CD4-positive, alpha-beta memory T cell (primary cell): ENCODE measurements around the gene ARFGAP1. TPM values are rescaled to one million over a fixed set of nuclear protein-coding genes. Genes with fewer than 3 reads are reported as not detected.
A peak's percentile ranks its signal among the peaks of the same experiment; 100 is the strongest.
"Not testable (repeated sequence)": the region's sequence is repeated elsewhere in the genome, so short reads cannot be mapped to it uniquely, and the experiment has no call there.

Source experiments
- CTCF ChIA-PET: fragments of 350-600 bp; sonication (Branson Sonifier 250); formaldehyde crosslinking; loops from one replicate; lab custom pipeline; 2021; ENCODE audit warnings: inconsistent platforms; ENCODE audit not compliant: partially characterized antibody; lab: Charles Lee
- POLR2A ChIA-PET: fragments of 350-600 bp; sonication (Branson Sonifier 250); formaldehyde crosslinking; loops from one replicate; lab custom pipeline; 2021; ENCODE audit not compliant: partially characterized antibody; lab: Charles Lee
- DNase-seq, 5 donors: peaks; one replicate each; pipeline versions ENCODE4 v3.0.0 to v3.0.0-alpha.2; 2020 to 2022; ENCODE audit warnings: mixed read lengths in 1 of 5
- H3K27ac ChIP-seq: one replicate; pipeline ENCODE4 v1.7.0; 2013; ENCODE audit warnings: low read depth, low read length
- H3K27me3 ChIP-seq: 2 replicates; pipeline ENCODE4 v1.7.0; 2013; ENCODE audit warnings: mild to moderate bottlenecking, low read length, moderate library complexity; ENCODE audit not compliant: insufficient read depth
- H3K36me3 ChIP-seq: 2 replicates; pipeline ENCODE4 v1.7.0; 2013; ENCODE audit warnings: mild to moderate bottlenecking, low read length, moderate library complexity; ENCODE audit not compliant: insufficient read depth
- H3K4me1 ChIP-seq: 2 replicates; pipeline ENCODE4 v1.7.0; 2013; ENCODE audit warnings: mild to moderate bottlenecking, low read length, moderate library complexity; ENCODE audit not compliant: insufficient read depth
- H3K4me3 ChIP-seq, 2 donors: one replicate each; pipeline ENCODE4 v1.7.0; 2013; ENCODE audit warnings: low read length in 2 of 2, mild to moderate bottlenecking in 1 of 2
- H3K9me3 ChIP-seq, 2 donors: one replicate each; pipeline ENCODE4 v1.7.0; 2013; ENCODE audit warnings: low read length in 2 of 2, control low read depth in 1 of 2; ENCODE audit not compliant: control insufficient read depth in 1 of 2
- H3K27ac Mint-ChIP-seq, 7 donors: one replicate each; pipeline ENCODE4 v1.8.0; 2020 to 2021; ENCODE audit warnings: mixed read lengths in 7 of 7, mild to moderate bottlenecking in 6 of 7, inconsistent platforms in 3 of 7, moderate library complexity in 3 of 7
- H3K27me3 Mint-ChIP-seq, 2 donors: one replicate each; pipeline ENCODE4 v1.8.0; 2020 to 2021; ENCODE audit warnings: mixed read lengths in 2 of 2
- H3K36me3 Mint-ChIP-seq, 2 donors: one replicate each; pipeline ENCODE4 v1.8.0; 2020 to 2021; ENCODE audit warnings: mixed read lengths in 2 of 2, inconsistent platforms in 1 of 2, mild to moderate bottlenecking in 1 of 2
- H3K4me1 Mint-ChIP-seq, 4 donors: one replicate each; pipeline ENCODE4 v1.8.0; 2020 to 2021; ENCODE audit warnings: mixed read lengths in 4 of 4, mild to moderate bottlenecking in 1 of 4
- H3K4me3 Mint-ChIP-seq, 8 donors: one replicate each; pipeline ENCODE4 v1.8.0; 2020 to 2021; ENCODE audit warnings: mixed read lengths in 8 of 8, mild to moderate bottlenecking in 7 of 8, moderate library complexity in 6 of 8, inconsistent platforms in 3 of 8
- H3K9me3 Mint-ChIP-seq, 8 donors: one replicate each; pipeline ENCODE4 v1.8.0; 2020 to 2021; ENCODE audit warnings: mixed read lengths in 8 of 8, mild to moderate bottlenecking in 5 of 8, inconsistent platforms in 3 of 8, moderate library complexity in 1 of 8
- intact Hi-C: fragments of 100-400 bp; cut with micrococcal nuclease; formaldehyde crosslinking; loops from one replicate; pipeline ENCODE4 v1.15.1; 2023
- polyA plus RNA-seq, 2 donors: library from polyadenylated mRNA; unstranded; fragments of 300-500 nt; fragmentation: Illumina TruSeq; gene quantifications; one replicate each; pipeline ENCODE4 v1.2.3, GENCODE V29; 2021
- total RNA-seq, 2 experiments: library from RNA; stranded (reverse); gene quantifications; one replicate each; pipeline ENCODE4 v1.2.3, GENCODE V29; 2021

ARFGAP1 gene
- total and polyA plus RNA-seq, 4 experiments from 2014 or later = 11.5 to 120 (median 69.4) TPM

DNA sequence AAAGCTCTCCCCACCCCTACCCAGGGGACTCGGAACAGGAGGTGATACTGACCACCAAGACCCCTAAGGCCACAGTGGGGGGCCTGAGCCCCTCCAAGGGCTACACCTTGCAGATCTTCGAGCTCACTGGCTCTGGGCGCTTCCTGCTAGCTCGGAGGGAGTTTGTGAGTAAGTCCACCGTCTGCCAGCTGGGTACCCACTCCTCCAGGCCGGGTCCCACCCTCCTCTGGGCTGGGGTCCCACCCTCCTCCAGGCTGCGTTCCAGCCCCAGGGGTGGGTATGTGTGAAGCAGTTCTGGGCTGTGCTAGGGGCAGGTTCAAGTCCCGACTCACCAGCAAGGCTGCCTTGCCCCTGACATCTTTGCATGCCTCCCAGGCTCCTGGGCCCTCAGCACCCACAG is 32.8 kb downstream of the ARFGAP1 start:
- Histone ChIP-seq H3K27ac (no peak overlapping the region), H3K4me3 (no peak overlapping the region), H3K27me3 (no peaks in the 10 kb centered on the region), H3K4me1 (no peaks in the 10 kb centered on the region), H3K36me3 (no peaks in the 10 kb centered on the region), H3K9me3 (no peaks in the 10 kb centered on the region)
- POLR2A ChIA-PET = no interaction called here
- peak in 1 of 5 donors; percentile 16 for DNase-seq
- CTCF ChIA-PET = no interaction called here
- Mint-ChIP-seq H3K27me3 (peaks cover 8 to 16% of the 10 kb centered on the region in 2 donors), H3K4me1 (no peaks in the 10 kb centered on the region), H3K36me3 (peaks cover 0 to 4% of the 10 kb centered on the region in 2 donors), H3K4me3 (no peak overlapping the region), H3K9me3 (peaks cover 3 to 20% (median 10%) of the 10 kb centered on the region in 8 donors), H3K27ac (no peak overlapping the region)
- intact Hi-C loops = no loop called here

DNA sequence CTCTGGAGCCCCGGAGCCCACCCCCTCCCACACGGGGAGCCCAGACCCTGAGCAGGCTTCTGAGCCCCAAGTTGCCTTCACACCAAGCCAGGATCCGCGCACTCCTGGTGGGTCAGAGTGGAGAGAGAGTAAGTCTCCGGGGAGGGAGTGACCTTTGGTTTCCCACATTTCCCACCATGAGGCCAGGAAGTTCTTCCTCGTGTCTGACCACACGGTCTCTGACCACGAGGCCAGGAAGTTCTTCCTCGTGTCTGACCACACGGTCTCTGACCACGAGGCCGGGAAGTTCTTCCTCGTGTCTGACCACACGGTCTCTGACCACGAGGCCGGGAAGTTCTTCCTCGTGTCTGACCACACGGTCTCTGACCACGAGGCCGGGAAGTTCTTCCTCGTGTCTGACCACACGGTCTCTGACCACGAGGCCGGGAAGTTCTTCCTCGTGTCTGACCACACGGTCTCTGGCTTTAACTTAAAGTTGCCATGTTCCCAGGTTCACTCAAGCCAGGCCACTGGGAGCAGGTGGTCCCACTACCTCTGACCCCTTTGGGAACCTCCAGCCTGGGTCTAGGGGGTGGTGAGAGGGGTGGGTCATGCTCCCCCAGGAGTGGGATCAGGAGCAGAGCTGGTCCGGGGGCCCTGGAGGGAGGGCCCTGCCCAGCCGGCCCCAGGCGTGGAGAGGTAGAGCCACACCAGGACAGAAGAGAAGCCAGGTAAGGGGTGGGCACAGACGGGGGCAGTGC is 33.5 kb downstream of the ARFGAP1 start:
- H3K27ac ChIP-seq, H3K36me3 Mint-ChIP-seq, H3K4me1 Mint-ChIP-seq, H3K27ac Mint-ChIP-seq, H3K9me3 ChIP-seq, H3K27me3 ChIP-seq, H3K4me3 ChIP-seq, POLR2A ChIA-PET, intact Hi-C loops, CTCF ChIA-PET, H3K4me1 ChIP-seq, H3K36me3 ChIP-seq, H3K4me3 Mint-ChIP-seq: not testable (repeated sequence)
- Mint-ChIP-seq H3K27me3 (peaks cover 7 to 16% of the 10 kb centered on the region in 2 donors), H3K9me3 (peaks cover 3 to 16% (median 8%) of the 10 kb centered on the region in 8 donors)
- peak in 1 of 5 donors; percentile 16 for DNase-seq

DNA sequence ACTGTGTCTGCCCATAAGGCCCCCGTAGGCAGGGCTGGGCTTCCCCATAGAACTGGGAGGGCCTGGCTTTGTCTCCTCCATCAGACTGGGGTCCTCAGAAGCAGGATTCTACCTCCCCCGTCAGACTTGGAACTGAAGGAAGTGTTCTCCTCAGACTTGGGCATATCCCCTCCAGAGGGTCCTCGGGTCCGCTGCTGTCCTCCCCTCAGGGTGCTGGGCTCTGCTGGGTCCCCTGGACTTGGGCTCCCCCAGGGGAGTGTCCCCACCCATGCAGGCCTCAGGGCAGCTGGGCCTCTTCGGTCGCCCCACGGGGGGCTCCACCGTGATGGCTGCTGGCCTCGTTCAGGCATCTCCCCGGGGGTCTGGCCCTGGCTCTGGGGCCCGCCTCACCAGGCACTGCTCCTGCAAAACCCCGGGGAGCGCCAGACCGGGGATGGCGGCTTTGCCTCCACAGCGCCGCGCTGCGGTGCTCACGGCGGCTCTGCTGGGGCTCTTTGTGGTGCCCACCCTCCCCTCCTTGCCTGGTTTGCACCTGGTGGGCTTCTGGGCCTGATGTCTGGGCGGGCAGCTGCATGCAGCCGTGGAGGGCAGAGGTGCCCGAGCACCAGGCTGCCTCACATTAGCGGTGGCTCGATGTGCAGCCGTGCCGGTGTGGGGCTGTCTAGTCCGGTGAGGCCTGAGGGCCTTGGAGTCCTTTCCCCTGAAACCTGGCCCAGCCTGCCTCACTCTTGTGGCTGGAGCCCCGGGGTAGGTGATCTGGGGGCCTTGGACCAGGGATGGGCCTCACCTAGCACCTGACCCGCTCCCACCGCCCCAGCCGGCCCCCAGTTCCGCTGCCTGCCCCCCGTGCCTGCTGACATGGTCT is 34.3 kb downstream of the ARFGAP1 start:
- no peak overlapping the region for H3K4me3 Mint-ChIP-seq
- peaks cover 0 to 9% (median 4%) of the 10 kb centered on the region in 8 donors for H3K9me3 Mint-ChIP-seq
- ChIA-PET POLR2A (no interaction called here), CTCF (no interaction called here)
- H3K27me3 ChIP-seq = no peaks in the 10 kb centered on the region
- H3K27ac ChIP-seq = no peak overlapping the region
- no peaks in the 10 kb centered on the region for H3K36me3 ChIP-seq
- no peaks in the 10 kb centered on the region for H3K4me1 ChIP-seq
- H3K9me3 ChIP-seq = no peaks in the 10 kb centered on the region
- H3K27me3 Mint-ChIP-seq = peaks cover 4 to 13% of the 10 kb centered on the region in 2 donors
- H3K27ac Mint-ChIP-seq = no peak overlapping the region
- H3K4me1 Mint-ChIP-seq = no peaks in the 10 kb centered on the region
- H3K36me3 Mint-ChIP-seq = peaks cover 0 to 4% of the 10 kb centered on the region in 2 donors
- intact Hi-C loops = no loop called here
- peak in 1 of 5 donors; percentile 12 for DNase-seq
- H3K4me3 ChIP-seq = no peak overlapping the region

DNA sequence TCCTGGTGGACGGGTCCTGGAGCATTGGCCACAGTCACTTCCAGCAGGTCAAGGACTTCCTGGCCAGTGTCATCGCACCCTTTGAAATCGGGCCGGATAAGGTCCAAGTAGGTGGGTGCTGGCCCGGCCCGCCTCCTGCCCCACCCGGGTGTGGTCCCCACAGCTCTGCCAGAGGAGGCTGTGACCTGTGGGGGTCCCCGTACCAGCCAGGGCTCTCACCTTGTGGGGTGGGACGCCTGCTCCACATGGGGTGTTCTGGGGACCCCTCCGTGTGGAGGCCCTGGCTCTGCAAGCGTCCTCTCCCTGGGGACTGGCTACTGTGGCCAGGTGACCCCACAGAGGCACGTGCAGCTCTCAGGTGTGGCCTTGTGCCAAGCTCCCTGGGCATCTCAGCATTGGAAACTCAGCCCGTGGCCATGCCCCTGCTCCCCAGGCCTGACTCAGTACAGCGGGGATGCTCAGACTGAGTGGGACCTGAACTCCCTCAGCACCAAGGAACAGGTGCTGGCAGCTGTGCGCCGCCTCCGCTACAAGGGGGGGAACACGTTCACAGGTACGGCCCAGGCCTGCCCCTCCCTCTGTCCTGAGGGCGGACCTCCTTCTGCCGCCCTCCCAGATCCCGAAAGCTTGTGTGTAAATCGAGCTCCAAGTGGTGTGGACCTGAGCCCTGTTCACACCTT is 35.1 kb downstream of the ARFGAP1 start:
- peak in 1 of 5 donors; percentile 25 for DNase-seq
- no peaks in the 10 kb centered on the region for H3K4me1 ChIP-seq
- Mint-ChIP-seq H3K27me3 (peaks cover 3 to 11% of the 10 kb centered on the region in 2 donors), H3K9me3 (peaks cover 0 to 2% (median 1%) of the 10 kb centered on the region in 8 donors), H3K27ac (no peak overlapping the region), H3K4me1 (no peaks in the 10 kb centered on the region), H3K36me3 (peaks cover 0 to 2% of the 10 kb centered on the region in 2 donors), H3K4me3 (no peak overlapping the region)
- ChIA-PET POLR2A (no interaction called here), CTCF (no interaction called here)
- intact Hi-C loops = no loop called here
- no peak overlapping the region for H3K27ac ChIP-seq
- H3K9me3 ChIP-seq = no peaks in the 10 kb centered on the region
- H3K36me3 ChIP-seq = no peaks in the 10 kb centered on the region
- H3K4me3 ChIP-seq = no peak overlapping the region
- H3K27me3 ChIP-seq = no peaks in the 10 kb centered on the region

DNA sequence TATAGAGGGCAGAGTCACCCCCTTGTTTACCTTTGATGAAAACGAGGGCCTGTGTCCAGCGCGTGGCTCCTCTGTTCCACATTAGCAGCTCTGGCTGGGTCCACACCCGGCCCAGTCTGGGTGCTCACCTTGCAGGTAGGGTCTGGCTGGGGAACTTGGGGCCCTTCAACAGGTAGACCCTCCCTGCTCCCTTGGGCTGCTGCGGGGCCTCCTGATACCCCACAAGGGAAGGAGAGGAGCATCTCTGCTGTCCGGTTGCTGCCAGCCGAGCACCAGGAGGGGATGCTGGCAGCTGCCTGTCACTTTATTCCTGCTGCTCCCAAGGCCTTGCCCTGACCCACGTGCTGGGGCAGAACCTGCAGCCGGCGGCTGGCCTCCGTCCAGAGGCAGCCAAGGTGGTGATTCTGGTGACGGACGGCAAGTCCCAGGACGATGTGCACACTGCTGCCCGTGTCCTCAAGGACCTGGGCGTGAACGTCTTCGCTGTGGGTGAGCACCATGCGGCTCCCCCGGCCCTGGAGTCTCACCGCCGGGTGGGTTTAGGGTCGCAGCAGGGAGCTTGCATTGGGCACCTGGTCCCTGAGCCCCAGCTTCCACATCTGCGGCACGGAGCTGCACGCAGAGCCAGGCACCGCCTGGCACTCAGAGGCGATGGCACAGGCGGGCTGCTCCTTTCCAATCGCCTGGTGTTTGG is 35.8 kb downstream of the ARFGAP1 start:
- ChIA-PET CTCF (no interaction called here), POLR2A (interaction anchor here (0.9 kb wide), 1 partner anchor 26 kb away, joined by 3 read pairs; no protein-coding TSS in a partner anchor)
- intact Hi-C loops = no loop called here
- Histone ChIP-seq H3K4me1 (no peaks in the 10 kb centered on the region), H3K9me3 (no peaks in the 10 kb centered on the region), H3K27me3 (no peaks in the 10 kb centered on the region), H3K4me3 (no peak overlapping the region), H3K27ac (no peak overlapping the region), H3K36me3 (no peaks in the 10 kb centered on the region)
- H3K27me3 Mint-ChIP-seq = peaks cover 2 to 7% of the 10 kb centered on the region in 2 donors
- no peak overlapping the region for H3K4me3 Mint-ChIP-seq
- H3K36me3 Mint-ChIP-seq = no peaks in the 10 kb centered on the region
- H3K9me3 Mint-ChIP-seq = no peaks in the 10 kb centered on the region
- no peaks in the 10 kb centered on the region for H3K4me1 Mint-ChIP-seq
- H3K27ac Mint-ChIP-seq = no peak overlapping the region
- DNase-seq = peak in 1 of 5 donors; percentile 19

DNA sequence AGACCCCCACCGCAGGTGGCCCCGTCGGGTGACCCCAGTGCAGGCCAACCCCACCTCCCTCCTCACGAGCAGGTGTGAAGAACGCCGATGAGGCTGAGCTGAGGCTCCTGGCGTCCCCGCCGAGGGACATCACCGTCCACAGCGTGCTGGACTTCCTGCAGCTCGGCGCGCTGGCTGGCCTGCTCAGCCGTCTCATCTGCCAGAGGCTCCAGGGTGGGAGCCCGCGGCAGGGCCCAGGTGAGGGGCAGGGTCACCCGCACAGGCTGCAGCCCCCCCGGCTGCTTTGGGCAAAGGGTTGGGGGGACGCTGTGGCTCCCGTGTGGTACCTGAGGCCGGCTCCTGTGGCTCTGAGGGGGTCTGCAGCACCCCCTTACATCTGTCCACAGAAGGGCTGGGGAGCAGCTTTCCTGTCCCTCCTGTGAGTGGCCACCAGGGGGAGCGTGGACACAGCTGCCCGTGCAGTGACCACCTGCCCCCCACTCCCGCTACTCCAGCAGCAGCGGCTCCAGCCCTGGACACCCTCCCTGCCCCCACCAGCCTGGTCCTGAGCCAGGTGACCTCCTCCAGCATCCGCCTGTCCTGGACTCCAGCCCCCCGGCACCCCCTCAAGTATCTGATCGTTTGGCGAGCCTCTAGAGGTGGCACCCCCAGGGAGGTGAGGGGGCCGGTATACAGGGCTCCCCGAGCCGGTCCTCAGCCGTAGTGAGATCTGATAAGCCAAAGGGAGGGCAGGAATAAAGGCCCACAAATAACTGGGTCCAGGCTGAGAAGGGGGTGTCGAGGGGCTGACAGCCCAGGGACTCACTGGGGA is 36.9 kb downstream of the ARFGAP1 start:
- Histone ChIP-seq H3K9me3 (no peaks in the 10 kb centered on the region), H3K27ac (no peak overlapping the region), H3K4me3 (no peak overlapping the region), H3K36me3 (no peaks in the 10 kb centered on the region), H3K4me1 (no peaks in the 10 kb centered on the region), H3K27me3 (no peaks in the 10 kb centered on the region)
- no peaks in the 10 kb centered on the region for H3K4me1 Mint-ChIP-seq
- H3K27me3 Mint-ChIP-seq = peaks cover 2 to 7% of the 10 kb centered on the region in 2 donors
- intact Hi-C loops = no loop called here
- no peak overlapping the region for H3K4me3 Mint-ChIP-seq
- H3K9me3 Mint-ChIP-seq = no peaks in the 10 kb centered on the region
- ChIA-PET CTCF (interaction anchor here (1.2 to 1.5 kb wide), 3 partner anchors 9 to 14 kb away, joined by 3 to 4 read pairs (median 3); no protein-coding TSS in a partner anchor), POLR2A (interaction anchor here (0.9 kb wide), 1 partner anchor 27 kb away, joined by 3 read pairs; no protein-coding TSS in a partner anchor)
- peak overlapping the region in 1 of 7 donors; percentile 52 for H3K27ac Mint-ChIP-seq
- peak in 3 of 5 donors; percentile 19 to 33 (median 31) for DNase-seq
- no peaks in the 10 kb centered on the region for H3K36me3 Mint-ChIP-seq
